Activated T-cell treated with anti-CD3 and anti-CD28 coated beads for 24 hours (primary cell): Measurements from ENCODE around the gene PHKA2.

Source experiments
- DNase-seq: peaks from one replicate; pipeline ENCODE4 v3.0.0-alpha.2; 2020; ENCODE audit warnings: low read depth

PHKA2 gene

GRCh38 chrX:18974993-18975392 is 8.9 kb downstream of the PHKA2 start:
- no peak for DNase-seq

DNA sequence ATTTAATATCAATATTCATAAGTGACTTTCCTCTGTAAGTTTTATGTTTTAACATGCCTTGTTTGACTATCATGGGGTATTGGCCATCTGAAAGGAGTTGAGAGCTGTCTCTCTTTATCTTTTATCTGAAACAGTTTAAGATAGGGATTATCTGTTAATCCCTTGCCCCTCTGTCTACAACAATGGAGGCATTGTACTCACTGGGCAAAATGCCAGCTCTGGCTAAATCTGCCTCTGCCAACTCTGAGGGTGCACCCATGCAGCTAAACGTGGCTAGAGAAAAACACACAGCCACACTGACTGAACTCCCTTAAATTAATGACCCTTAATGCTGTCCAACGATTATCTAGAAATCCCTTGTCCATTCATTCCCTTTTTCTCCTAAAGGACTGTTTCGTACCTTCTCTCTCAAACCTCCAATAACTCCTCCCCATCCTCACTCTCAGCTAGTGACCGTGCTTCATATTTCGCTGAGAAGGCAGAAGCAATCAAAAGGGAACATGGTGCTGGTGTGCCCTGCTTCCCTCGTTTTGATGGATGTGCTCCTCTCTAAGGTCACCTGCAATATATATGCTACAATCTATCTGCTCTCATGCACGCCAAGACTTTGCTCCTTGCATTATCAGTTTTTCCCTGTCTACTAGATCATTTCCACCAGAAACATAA is 10.3 kb downstream of the PHKA2 start:
- DNase-seq: no peak

- DNase-seq: no peak
Observed at GRCh38 chrX:18971506-18971905, 12.4 kb downstream of the PHKA2 start.

DNA sequence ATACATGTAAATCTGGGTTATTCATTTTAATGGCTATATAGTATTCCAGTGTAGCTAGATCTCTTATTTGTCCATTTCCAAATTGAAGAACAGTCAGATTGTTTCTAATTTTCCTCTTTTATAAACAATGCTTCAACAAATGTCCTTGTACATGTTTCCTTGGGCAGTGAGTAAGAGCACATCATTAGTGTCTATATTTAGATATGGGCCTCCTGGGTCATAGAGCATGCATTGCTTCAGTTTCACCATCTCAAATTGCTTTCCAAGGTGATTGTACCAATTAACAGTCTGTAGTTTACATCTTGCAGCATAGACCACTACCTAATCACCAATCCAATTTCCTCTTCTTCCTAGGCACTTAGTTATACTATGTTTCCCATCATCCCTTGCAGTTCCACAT is 13.4 kb downstream of the PHKA2 start:
- DNase-seq: no peak

- no peak for DNase-seq
Observed at GRCh38 chrX:18966624-18967023, 17.3 kb downstream of the PHKA2 start.

DNA sequence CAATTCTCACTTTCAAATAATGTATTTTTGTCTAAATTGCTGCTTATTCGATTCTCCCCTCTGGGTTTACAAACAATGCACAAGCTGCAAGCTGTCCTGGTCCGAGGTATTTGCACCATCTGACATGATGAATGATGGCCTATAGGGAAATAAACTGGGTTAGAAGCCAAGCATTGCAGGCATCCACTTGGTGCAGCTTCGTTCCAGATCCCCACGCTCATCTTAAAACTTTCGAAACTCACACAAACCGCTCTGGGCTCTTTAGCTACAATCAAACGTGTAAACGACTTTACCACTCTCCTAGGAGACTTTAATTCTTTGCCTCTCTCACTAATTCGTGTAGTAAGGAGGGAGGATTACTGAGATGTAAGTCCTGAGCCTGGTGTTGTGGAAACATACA is 19.0 kb downstream of the PHKA2 start:
- DNase-seq: no peak

DNA sequence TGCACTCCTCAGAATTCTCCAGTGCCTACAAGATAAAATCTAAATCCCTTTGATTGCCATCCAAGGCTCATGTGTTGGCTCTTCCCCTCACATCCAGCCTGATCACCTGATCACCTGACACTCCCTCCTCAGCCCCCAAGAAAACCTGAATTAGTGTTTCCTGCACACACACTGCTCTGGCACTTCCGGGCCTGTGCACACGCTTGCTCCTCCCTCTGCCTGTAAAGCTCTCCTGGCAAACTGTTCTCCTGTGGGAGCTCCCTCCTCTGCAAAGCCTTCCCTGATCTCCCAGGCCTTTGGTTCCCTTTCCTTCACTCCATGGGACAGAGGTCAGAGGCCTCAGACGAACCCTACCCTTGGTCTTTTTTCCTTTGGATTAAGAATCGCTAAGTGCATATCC is 19.9 kb downstream of the PHKA2 start:
- DNase-seq: no peak

DNA sequence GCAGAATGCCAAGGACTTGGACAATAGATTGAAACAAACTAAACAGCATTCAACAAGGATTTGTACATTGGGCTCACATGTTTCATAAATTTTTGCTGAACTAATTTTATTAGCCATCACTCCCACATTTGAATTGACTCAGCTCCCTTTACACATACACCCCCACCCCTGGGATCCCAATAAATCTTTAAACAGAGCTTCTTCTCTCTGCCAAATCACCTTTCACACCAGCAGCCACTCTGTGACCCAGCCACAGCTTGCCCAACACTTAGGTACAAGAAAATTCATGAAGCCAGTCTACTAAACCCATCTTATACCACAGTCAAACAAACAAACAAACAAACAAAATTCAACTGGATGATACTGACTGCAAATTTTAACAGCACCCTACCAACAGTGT is 21.6 kb downstream of the PHKA2 start:
- no peak for DNase-seq

DNA sequence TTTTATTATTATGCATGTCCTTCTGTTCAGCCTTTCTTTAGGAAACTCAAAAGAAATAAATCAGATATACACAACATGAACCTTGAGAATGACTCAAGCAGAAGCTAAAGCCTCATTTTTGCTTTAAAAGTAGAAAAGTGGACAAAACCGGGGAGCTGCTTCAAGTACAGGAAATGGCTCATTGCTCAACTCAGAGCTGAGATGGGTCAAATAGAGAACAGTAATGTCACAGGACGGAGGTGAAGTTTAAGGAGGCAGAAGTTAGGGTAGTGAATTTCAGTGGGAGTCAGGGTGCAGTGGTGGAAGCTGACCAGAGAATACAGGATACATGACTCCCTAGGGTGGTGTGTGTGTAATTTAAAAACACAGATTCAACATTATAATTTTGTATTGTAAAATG is 22.2 kb downstream of the PHKA2 start:
- no peak for DNase-seq

GRCh38 chrX:18956303-18957032 is 27.4 kb downstream of the PHKA2 start:
- no peak for DNase-seq

- DNase-seq: no peak
Observed at GRCh38 chrX:18955676-18956075, 28.2 kb downstream of the PHKA2 start.

DNA sequence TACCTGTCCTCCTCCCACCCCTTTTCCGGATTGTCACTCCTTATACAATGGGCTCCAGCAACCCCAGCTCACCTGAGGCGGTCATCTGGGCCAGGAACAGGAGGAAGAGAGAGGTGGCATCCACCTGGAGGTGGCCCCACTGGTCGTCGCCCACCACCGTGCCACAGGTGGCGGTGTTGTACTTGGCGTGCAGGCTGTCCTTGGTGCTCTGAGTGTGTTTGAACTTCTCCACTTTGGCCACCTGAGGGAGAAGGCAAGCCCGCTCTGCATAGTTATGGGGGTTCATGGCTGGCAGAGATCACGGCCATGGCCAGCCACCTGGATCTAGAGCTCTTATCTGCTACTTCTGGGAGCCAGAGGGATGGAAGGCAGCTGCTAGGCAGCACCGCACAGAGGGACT is 32.9 kb downstream of the PHKA2 start:
- no peak for DNase-seq

- DNase-seq: no peak
Observed at GRCh38 chrX:18949944-18950301, 34.0 kb downstream of the PHKA2 start.

GRCh38 chrX:18949291-18949943 is 34.5 kb downstream of the PHKA2 start:
- no peak for DNase-seq

DNA sequence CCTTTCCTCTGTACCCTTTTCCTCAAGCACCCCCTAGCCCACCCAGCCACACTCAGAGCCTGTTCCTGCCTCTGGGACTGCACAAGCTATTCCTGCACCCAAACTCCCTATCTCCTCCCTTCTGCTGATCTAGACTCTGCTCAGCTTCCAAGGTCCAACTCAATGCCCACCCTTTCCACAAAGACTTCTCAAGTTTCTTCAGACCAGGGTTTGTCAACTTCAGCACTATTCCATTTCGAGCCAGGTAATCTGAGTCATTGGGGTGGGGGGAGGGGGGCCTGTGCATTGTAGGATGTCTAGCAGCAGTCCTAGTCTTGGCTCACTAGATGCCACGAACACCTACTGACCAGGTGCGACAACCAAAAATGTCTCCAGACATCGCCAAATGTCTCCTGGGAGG is 37.3 kb downstream of the PHKA2 start:
- no peak for DNase-seq

DNA sequence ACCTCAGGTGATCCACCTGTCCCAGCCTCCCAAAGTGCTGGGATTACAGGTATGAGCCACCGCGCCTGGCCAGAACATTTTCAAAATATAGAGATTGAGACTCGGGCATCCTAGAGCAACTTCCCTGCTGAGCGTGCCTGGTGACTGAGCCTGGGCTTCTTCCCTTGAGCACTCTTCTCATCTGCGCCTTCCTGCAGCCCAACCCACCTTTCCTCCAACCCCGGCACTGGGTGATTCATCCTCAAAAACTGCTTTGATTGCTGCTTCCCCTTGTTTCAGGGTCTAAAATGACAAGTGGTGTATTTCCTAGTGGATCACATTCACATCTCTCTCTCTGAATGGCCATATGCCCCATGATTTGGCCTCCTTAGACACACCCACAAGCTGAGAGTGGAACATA is 37.8 kb downstream of the PHKA2 start:
- no peak for DNase-seq

- DNase-seq: no peak
Observed at GRCh38 chrX:18945483-18945882, 38.4 kb downstream of the PHKA2 start.

GRCh38 chrX:18944482-18944881 is 39.4 kb downstream of the PHKA2 start:
- DNase-seq: no peak

- DNase-seq: no peak
Observed at GRCh38 chrX:18941896-18942295, 42.0 kb downstream of the PHKA2 start.

DNA sequence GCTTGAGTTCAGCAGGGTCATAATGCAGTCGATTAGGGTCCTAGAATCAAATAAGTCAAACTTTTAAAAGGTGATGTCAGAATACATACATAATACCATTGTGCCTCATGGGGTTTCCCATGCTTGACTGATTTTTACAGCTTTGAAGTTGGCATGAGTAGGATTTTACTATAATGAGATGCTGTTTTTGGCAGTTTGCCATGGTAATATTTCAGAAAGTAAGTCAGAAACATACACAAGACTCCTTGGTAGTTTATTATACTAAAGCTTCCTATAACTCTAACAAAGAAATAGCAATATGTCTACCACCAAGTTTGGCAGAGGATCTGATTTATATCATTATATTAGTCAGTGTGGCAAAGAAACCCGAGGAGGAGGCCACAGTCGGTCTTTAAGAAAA is 45.2 kb downstream of the PHKA2 start:
- no peak for DNase-seq

GRCh38 chrX:18937173-18937572 is 46.7 kb downstream of the PHKA2 start:
- no peak for DNase-seq

DNA sequence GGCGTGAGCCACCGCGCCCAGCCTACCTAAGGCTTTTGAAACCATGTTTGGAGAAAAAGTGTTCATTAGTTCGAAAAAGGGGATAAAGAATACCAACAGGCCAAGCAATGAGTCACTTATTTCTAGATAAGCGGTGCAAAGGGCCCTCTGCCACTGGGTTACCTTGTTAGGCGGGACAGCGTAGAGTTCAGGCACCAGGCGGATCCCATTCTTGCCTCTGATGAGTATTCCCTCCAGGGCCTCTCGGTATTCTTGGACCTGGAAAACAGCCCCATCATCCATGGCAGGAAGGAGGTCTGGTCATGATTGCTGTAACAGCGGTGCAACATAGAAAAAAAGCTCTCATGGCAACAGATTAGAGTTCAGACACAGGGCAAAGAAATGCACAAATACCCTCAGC is 48.0 kb downstream of the PHKA2 start:
- DNase-seq: no peak

GRCh38 chrX:18934708-18935107 is 49.2 kb downstream of the PHKA2 start:
- DNase-seq: no peak

DNA sequence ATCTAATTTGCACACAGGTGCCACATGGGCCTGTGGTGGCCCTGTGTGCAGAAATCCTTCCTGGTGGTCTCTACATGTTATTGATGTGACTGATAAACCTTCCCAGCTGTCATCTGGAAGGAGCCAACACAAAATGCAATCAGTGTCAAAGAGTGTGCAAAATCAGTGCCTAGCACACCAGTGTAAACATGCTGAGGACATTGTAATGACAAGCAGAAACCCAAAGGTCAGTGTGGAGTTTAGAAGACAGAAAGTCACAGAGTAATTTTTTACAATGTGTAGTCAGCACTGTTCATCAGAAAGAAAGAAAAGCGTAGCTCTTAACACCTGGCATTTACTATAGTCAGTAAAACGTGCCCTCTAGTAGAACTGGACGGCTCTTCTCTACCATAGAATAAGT is 50.3 kb downstream of the PHKA2 start:
- DNase-seq: no peak
